K562 (cell line): Measurements from ENCODE around the gene ERBB4. TPM values are rescaled to one million over a fixed set of nuclear protein-coding genes. Genes with fewer than 3 reads are reported as not detected.

ENCODE experiments used
- ATAC-seq: fragments of 200-7000 bp; cut with Tn5 transposase; 3 replicates; pipeline ENCODE4 v1.9.1; 2020; ENCODE audit warnings: moderate library complexity
- BruUV-seq: library from RNA; stranded (reverse); fragments of 400-500 nt; replicated peaks from 2 replicates; lab custom pipeline; 2021; lab: Mats Ljungman, UMichigan
- CTCF ChIA-PET: fragments of 300-600 bp; formaldehyde crosslinking; extraction: SDS; loops from one replicate; lab custom pipeline; 2021; ENCODE audit warnings: low intra/inter-chr PET ratio; lab: Yijun Ruan, JAX
- POLR2A ChIA-PET: fragments of 300-600, 350-650 bp; sonication (Branson Sonifier 250); formaldehyde crosslinking; extraction: SDS; loops from one replicate; lab custom pipeline; 2021; ENCODE audit warnings: antibody characterized with exemption, inconsistent platforms; lab: Yijun Ruan, JAX
- DNase-seq, 4 experiments: peaks; one replicate each; pipeline versions ENCODE4 v3.0.0 to v3.0.0-alpha.2; 2011 to 2018; ENCODE audit warnings: low spot score in 3 of 4, mixed read lengths in 3 of 4; ENCODE audit errors: extremely low read depth in 1 of 4
- FAIRE-seq: peaks from 2 replicates; lab custom pipeline; 2011; peaks lifted over from hg19 to GRCh38; lab: Jason Lieb, UNC
- H2AFZ ChIP-seq: 2 replicates; pipeline ENCODE4 v1.6.0; 2011; ENCODE audit warnings: low read depth, low read length, control low read depth, inconsistent platforms
- H3K27ac ChIP-seq: fragments of 200-600 bp; 3 replicates; pipeline ENCODE4 v1.8.0; 2011; ENCODE audit warnings: low read depth, mild to moderate bottlenecking, control low read depth, inconsistent platforms, low read length, moderate library complexity, mixed read lengths; ENCODE audit errors: extremely low read depth
- H3K27me3 ChIP-seq, 2 experiments: fragments of 300-600 bp in 1 of 2; 2 replicates in 1 of 2; 3 replicates in 1 of 2; pipeline versions ENCODE4 v1.6.0 to v1.8.0; 2011; ENCODE audit warnings: inconsistent platforms in 2 of 2, low read length in 2 of 2, mild to moderate bottlenecking in 1 of 2, mixed read lengths in 1 of 2, moderate library complexity in 1 of 2; ENCODE audit not compliant: control insufficient read depth in 2 of 2, insufficient read depth in 2 of 2
- H3K36me3 ChIP-seq: fragments of 300-600 bp; 3 replicates; pipeline ENCODE4 v1.8.0; 2011; ENCODE audit warnings: mild to moderate bottlenecking, low read length, inconsistent platforms; ENCODE audit not compliant: control insufficient read depth, insufficient read depth
- H3K4me1 ChIP-seq, 2 experiments: fragments of 200-600 bp in 1 of 2; replicated peaks in 1 of 2; 2 replicates in 1 of 2; 3 replicates in 1 of 2; pipeline versions ENCODE4 v1.5.1 to v1.8.0; 2011; ENCODE audit warnings: inconsistent platforms in 2 of 2, low read length in 2 of 2, mild to moderate bottlenecking in 1 of 2, mixed read lengths in 1 of 2, moderate library complexity in 1 of 2; ENCODE audit not compliant: control insufficient read depth in 2 of 2, insufficient read depth in 2 of 2
- H3K4me2 ChIP-seq: 2 replicates; pipeline ENCODE4 v1.6.1; 2011; ENCODE audit warnings: low read length, control low read depth, inconsistent platforms, mixed read lengths; ENCODE audit not compliant: insufficient read depth
- H3K4me3 ChIP-seq: fragments of 200-600 bp; sonication (generic), shearing (Covaris generic); 2 replicates; pipeline ENCODE4 v1.5.1; 2016; ENCODE audit warnings: control low read depth, inconsistent platforms
- H3K79me2 ChIP-seq: fragments of 200-600 bp; 3 replicates; pipeline ENCODE4 v1.8.0; 2011; ENCODE audit warnings: low read length, inconsistent platforms; ENCODE audit not compliant: control insufficient read depth, insufficient read depth
- H3K9ac ChIP-seq, 2 experiments: 2 replicates each; pipeline versions ENCODE4 v1.6.0 to v1.6.1; 2011; ENCODE audit warnings: low read depth in 2 of 2, low read length in 2 of 2, control low read depth in 1 of 2, inconsistent platforms in 1 of 2, mild to moderate bottlenecking in 1 of 2, mixed read lengths in 1 of 2; ENCODE audit not compliant: insufficient read depth in 1 of 2
- H3K9me1 ChIP-seq: one replicate; pipeline ENCODE4 v1.6.0; 2011; ENCODE audit warnings: inconsistent platforms, mild to moderate bottlenecking, low read length, moderate library complexity; ENCODE audit not compliant: control insufficient read depth, insufficient read depth
- H3K9me3 ChIP-seq: replicated peaks from 2 replicates; pipeline ENCODE4 v1.5.1; 2011; ENCODE audit warnings: low read depth, low read length, inconsistent platforms; ENCODE audit not compliant: control insufficient read depth, insufficient read depth
- H4K20me1 ChIP-seq: replicated peaks from 2 replicates; pipeline ENCODE4 v1.6.1; 2011; ENCODE audit warnings: low read length, inconsistent platforms, mixed read lengths; ENCODE audit not compliant: control insufficient read depth, insufficient read depth
- CXXC5 ChIP-seq: fragments of 250-450 bp; sonication (Bioruptor Pico); IDR thresholded peaks from 2 replicates; pipeline ENCODE4 v1.8.0; 2022; ENCODE audit warnings: inconsistent platforms, mild to moderate bottlenecking, moderate library complexity
- ELK3 ChIP-seq: fragments of 450-650 bp; formaldehyde crosslinking; IDR thresholded peaks from 2 replicates; pipeline ENCODE4 v1.4.0; 2020; ENCODE audit warnings: mild to moderate bottlenecking
- JUND ChIP-seq, 2 experiments: IDR thresholded peaks; 2 replicates in 1 of 2; 3 replicates in 1 of 2; pipeline ENCODE4 v1.6.1; 2011; ENCODE audit warnings: borderline replicate concordance in 2 of 2, low read depth in 2 of 2, low read length in 2 of 2, improper control_type of control experiment in 1 of 2, missing biosample characterization in 1 of 2, missing genetic modification characterization in 1 of 2, missing genetic modification reagents in 1 of 2
- RBM17 ChIP-seq: fragments of 200-400 bp; formaldehyde crosslinking; IDR thresholded peaks from 2 replicates; pipeline ENCODE4 v1.6.1; 2017; ENCODE audit warnings: low read depth, mild to moderate bottlenecking, low read length, borderline replicate concordance
- ZFP91 ChIP-seq: sonication (generic); formaldehyde crosslinking; IDR thresholded peaks from 2 replicates; pipeline ENCODE4 v1.8.0; 2022; ENCODE audit warnings: mild to moderate bottlenecking, missing genetic modification reagents
- WGBS: fragments of 100-300 bp; shearing (Covaris generic); methylation state at CpG from one replicate; pipeline ENCODE4 v1.1.6; 2016; ENCODE audit warnings: low coverage, mixed read lengths; ENCODE audit not compliant: insufficient coverage; ENCODE audit errors: missing lambda C conversion rate; 5-methylcytosine and 5-hydroxymethylcytosine counted together
- in situ Hi-C: fragments of 300-500 bp; cut with MboI; formaldehyde crosslinking; loops from 4 replicates; pipeline ENCODE4 v1.15.0; 2018; ENCODE audit warnings: inconsistent platforms, mixed read lengths
- intact Hi-C: fragments of 100-400 bp; cut with micrococcal nuclease; formaldehyde crosslinking; loops from 2 replicates; pipeline ENCODE4 v1.14.2; 2022
- polyA plus RNA-seq, 8 experiments: library from polyadenylated mRNA; depleted of rRNA in 4 of 8; stranded (reverse) in 5 of 8; unstranded in 3 of 8; fragments of >200 nt; fragmentation: Nextera tagmentation in 2 of 8; fragmentation: Illumina TruSeq in 1 of 8; extraction: Ambion mirVana in 2 of 8; extraction: Trizol in 1 of 8; gene quantifications; 2 replicates each; pipeline versions ENCODE4 v1.2.1 to v1.2.3, GENCODE V29; 2011 to 2014; ENCODE audit warnings: inconsistent platforms in 1 of 8, missing spikeins in 1 of 8
- total RNA-seq, 7 experiments: library from RNA; depleted of rRNA in 6 of 7; stranded (reverse); fragments of >200 nt in 6 of 7; fragmentation: Illumina TruSeq in 2 of 7; extraction: Trizol in 2 of 7; gene quantifications; 2 replicates each; pipeline versions ENCODE4 v1.2.1 to v1.2.3, GENCODE V29; 2011 to 2021; ENCODE audit warnings: low replicate concordance in 1 of 7

The ERBB4 gene
- total and polyA plus RNA-seq, 9 of the 15 experiments (the other 6 are each of a cell fraction or from before 2014, with no cell fraction given) = not detected

GRCh38 chr2:211942153-211942552, 596.4 kb downstream of the ERBB4 start:
- ATAC-seq = no peak
- FAIRE-seq = no peak
- in situ Hi-C loops (no loop called here), intact Hi-C loops (no loop called here)
- Histone ChIP-seq H4K20me1 (no peaks in the 10 kb centered on the region), H3K27me3 (no peaks in the 10 kb centered on the region), H3K4me2 (no peak overlapping the region), H3K4me1 (no peaks in the 10 kb centered on the region), H3K9me3 (no peaks in the 10 kb centered on the region), H3K36me3 (no peaks in the 10 kb centered on the region), H3K9ac (no peak overlapping the region), H3K4me3 (no peak overlapping the region), H3K27ac (no peak overlapping the region), H3K9me1 (no peaks in the 10 kb centered on the region), H2AFZ (no peak overlapping the region), H3K79me2 (no peaks in the 10 kb centered on the region)
- BruUV-seq = no TSS peak
- 0% methylated on average over 2 of the region's 2 CpGs for WGBS
- POLR2A ChIA-PET = no interaction called here
- CTCF ChIA-PET = no interaction called here
- DNase-seq = no peak
- no peak for TF ChIP-seq JUND (IDR thresholded peaks at IDR 0.05; ENCODE audit: borderline replicate concordance, low read depth, low read length)
- no peak for TF ChIP-seq JUND (tag; IDR thresholded peaks at IDR 0.05; ENCODE audit: borderline replicate concordance, low read depth, low read length)
- TF ChIP-seq RBM17 = no peak
- TF ChIP-seq ELK3 (CRISPR knock-in tag) = no peak
- no peak for TF ChIP-seq ZFP91 (CRISPR knock-in tag)
- TF ChIP-seq CXXC5 (CRISPR knock-in tag) = no peak
